ENCODE results near the gene MRPL1. TPM values are rescaled to one million over a fixed set of nuclear protein-coding genes. Genes with fewer than 3 reads are reported as not detected.

The MRPL1 gene
- total RNA-seq, 1 donor from 2014 or later: 6.2 TPM

GRCh38 chr4:77989968-77990367 is 127.3 kb downstream of the MRPL1 start:
- H3K27ac ChIP-seq: no peak overlapping the region
- no peaks in the 10 kb centered on the region for H3K9me3 ChIP-seq
- H3K4me1 ChIP-seq: no peaks in the 10 kb centered on the region
- TF ChIP-seq, protein P1, sequence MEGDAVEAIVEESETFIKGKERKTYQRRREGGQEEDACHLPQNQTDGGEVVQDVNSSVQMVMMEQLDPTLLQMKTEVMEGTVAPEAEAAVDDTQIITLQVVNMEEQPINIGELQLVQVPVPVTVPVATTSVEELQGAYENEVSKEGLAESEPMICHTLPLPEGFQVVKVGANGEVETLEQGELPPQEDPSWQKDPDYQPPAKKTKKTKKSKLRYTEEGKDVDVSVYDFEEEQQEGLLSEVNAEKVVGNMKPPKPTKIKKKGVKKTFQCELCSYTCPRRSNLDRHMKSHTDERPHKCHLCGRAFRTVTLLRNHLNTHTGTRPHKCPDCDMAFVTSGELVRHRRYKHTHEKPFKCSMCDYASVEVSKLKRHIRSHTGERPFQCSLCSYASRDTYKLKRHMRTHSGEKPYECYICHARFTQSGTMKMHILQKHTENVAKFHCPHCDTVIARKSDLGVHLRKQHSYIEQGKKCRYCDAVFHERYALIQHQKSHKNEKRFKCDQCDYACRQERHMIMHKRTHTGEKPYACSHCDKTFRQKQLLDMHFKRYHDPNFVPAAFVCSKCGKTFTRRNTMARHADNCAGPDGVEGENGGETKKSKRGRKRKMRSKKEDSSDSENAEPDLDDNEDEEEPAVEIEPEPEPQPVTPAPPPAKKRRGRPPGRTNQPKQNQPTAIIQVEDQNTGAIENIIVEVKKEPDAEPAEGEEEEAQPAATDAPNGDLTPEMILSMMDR (IDR thresholded peaks at IDR 0.05): no peak
- no peak for DNase-seq (ENCODE audit: low spot score in 2 of 2)
- no peak overlapping the region for H3K4me3 ChIP-seq
- no peaks in the 10 kb centered on the region for H3K36me3 ChIP-seq
- H3K27me3 ChIP-seq: no peaks in the 10 kb centered on the region
- intact Hi-C loops (cut with DNase I): no loop called here

DNA sequence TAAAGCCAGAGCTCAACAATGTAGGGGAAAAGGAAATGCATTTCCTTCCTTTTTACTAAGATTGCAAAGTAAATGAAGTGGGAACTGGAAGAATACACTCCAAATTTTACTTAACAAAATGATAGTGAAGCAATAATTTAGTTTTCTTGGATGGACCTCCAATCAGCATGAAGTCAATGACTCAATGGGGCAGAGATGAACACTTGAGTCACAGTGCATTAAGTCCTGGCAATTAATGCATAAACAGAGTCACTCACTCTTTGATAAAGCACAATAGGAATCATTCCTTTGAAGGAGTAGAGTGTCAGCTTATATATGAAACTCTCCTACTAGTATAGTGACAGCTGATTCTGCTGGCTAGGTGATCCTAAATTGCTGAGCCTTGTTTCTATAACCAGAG is 127.8 kb downstream of the MRPL1 start:
- H3K9me3 ChIP-seq: no peaks in the 10 kb centered on the region
- TF ChIP-seq, protein P1 (IDR thresholded peaks at IDR 0.05): no peak
- no peak overlapping the region for H3K27ac ChIP-seq
- intact Hi-C loops (cut with DNase I): no loop called here
- no peaks in the 10 kb centered on the region for H3K4me1 ChIP-seq
- no peaks in the 10 kb centered on the region for H3K27me3 ChIP-seq
- no peak overlapping the region for H3K4me3 ChIP-seq
- H3K36me3 ChIP-seq: no peaks in the 10 kb centered on the region
- DNase-seq (ENCODE audit: low spot score in 2 of 2): no peak

DNA sequence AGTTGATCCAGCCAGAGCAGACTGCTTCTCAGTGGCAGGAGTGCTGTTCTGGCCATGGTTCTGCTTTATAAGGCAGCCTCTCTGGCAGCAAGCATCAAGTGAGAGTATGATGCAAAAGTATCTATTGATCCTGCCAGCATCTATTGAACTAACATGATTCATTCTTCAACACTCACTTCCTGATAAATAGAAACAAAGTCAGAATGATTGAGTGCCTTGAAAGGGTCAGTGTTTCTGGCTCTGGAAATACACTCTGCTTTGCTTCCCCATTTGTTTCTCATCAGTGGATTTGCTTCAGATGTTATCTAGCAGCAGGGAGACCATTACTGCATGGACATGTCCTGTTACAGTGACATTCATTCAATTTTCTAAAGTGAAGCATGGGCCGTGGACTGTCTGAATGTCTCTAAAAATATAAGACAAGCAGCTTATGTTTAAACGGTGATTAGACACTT is 128.3 kb downstream of the MRPL1 start:
- no peaks in the 10 kb centered on the region for H3K27me3 ChIP-seq
- no peaks in the 10 kb centered on the region for H3K9me3 ChIP-seq
- no peaks in the 10 kb centered on the region for H3K4me1 ChIP-seq
- DNase-seq (ENCODE audit: low spot score in 2 of 2): no peak
- H3K4me3 ChIP-seq: no peak overlapping the region
- TF ChIP-seq, protein P1 (IDR thresholded peaks at IDR 0.05): no peak
- H3K36me3 ChIP-seq: no peaks in the 10 kb centered on the region
- H3K27ac ChIP-seq: no peak overlapping the region
- intact Hi-C loops (cut with DNase I): no loop called here

DNA sequence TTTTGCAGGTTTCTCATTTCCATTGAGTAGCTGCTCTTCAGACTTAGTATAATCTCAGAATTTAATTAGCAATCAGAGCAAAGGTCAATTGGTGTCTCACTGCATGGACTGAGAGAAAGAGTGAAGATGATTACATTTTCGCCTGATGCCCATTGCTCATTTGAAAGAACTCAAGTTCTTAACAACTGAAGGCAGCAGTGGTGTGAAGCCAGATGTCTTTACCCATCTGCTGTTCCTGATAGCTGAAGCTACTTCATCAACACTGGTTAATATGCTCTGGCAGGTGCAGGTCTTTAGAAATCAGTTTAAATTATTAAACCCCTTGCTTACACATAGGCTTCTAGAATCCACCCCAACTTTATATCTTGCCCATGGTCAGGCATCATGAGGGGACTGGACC is 130.0 kb downstream of the MRPL1 start:
- no peak overlapping the region for H3K27ac ChIP-seq
- H3K27me3 ChIP-seq: no peaks in the 10 kb centered on the region
- TF ChIP-seq, protein P1 (IDR thresholded peaks at IDR 0.05): no peak
- H3K36me3 ChIP-seq: no peaks in the 10 kb centered on the region
- no peaks in the 10 kb centered on the region for H3K9me3 ChIP-seq
- no peaks in the 10 kb centered on the region for H3K4me1 ChIP-seq
- intact Hi-C loops (cut with DNase I): no loop called here
- DNase-seq (ENCODE audit: low spot score in 2 of 2): no peak
- no peak overlapping the region for H3K4me3 ChIP-seq

DNA sequence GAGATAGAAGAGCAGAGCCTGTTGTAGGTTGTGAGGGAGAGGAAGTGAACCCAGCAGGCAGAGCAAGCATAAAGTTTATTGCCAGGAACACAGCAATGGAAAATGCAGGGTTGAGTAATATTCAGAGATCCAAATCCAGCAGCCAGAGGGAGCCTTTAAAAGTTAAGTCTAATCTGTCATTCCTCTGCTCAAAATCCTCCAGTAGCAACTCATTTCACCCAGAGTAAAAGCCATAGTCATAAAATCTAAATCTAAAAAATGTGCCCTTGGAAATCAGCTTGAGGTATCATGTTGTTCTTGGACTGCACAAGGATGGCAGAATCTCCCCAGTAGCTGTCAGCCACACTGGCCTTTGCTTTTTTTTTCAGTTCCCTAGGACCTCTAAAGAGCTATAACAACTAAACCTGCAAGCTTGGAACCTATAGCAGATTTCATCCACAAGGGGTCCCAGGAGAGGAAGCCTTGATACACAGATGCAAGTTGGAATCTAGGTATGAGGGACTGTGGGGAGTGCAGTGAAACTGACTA is 131.6 kb downstream of the MRPL1 start:
- TF ChIP-seq, protein P1 (IDR thresholded peaks at IDR 0.05): peak in 2 of 3 experiments; percentile 12 to 16
- no peaks in the 10 kb centered on the region for H3K9me3 ChIP-seq
- H3K27me3 ChIP-seq: no peaks in the 10 kb centered on the region
- H3K36me3 ChIP-seq: no peaks in the 10 kb centered on the region
- H3K27ac ChIP-seq: no peak overlapping the region
- H3K4me1 ChIP-seq: no peaks in the 10 kb centered on the region
- intact Hi-C loops (cut with DNase I): no loop called here
- DNase-seq (ENCODE audit: low spot score in 2 of 2): no peak
- H3K4me3 ChIP-seq: no peak overlapping the region

- DNase-seq (ENCODE audit: low spot score in 2 of 2): no peak
- H3K27ac ChIP-seq: no peak overlapping the region
- no peaks in the 10 kb centered on the region for H3K9me3 ChIP-seq
- H3K4me1 ChIP-seq: no peaks in the 10 kb centered on the region
- TF ChIP-seq, protein P1 (IDR thresholded peaks at IDR 0.05): no peak
- H3K36me3 ChIP-seq: no peaks in the 10 kb centered on the region
- intact Hi-C loops (cut with DNase I): no loop called here
- no peak overlapping the region for H3K4me3 ChIP-seq
- H3K27me3 ChIP-seq: no peaks in the 10 kb centered on the region
Observed at GRCh38 chr4:77996076-77996475, 133.4 kb downstream of the MRPL1 start.
